Neural cell (in vitro differentiated cells): ENCODE data around the gene SEC14L3. TPM values are rescaled to one million over a fixed set of nuclear protein-coding genes. Genes with fewer than 3 reads are reported as not detected.

ENCODE experiments used
- H2AFZ ChIP-seq: fragments of 200-600, 300-800 bp; sonication (generic), shearing (Covaris generic); 2 replicates; pipeline ENCODE4 v1.6.0; 2014; ENCODE audit warnings: low read depth, mild to moderate bottlenecking, antibody characterized with exemption, low read length, moderate library complexity
- H3F3A ChIP-seq: fragments of 200-600 bp; shearing (Covaris generic); 2 replicates; pipeline ENCODE4 v1.6.1; 2016; ENCODE audit warnings: mild to moderate bottlenecking, moderate library complexity, mixed read lengths, antibody characterized with exemption, low read length; ENCODE audit not compliant: insufficient read depth, poor library complexity, severe bottlenecking
- H3K27ac ChIP-seq: fragments of 200-600, 300-800 bp; sonication (generic), shearing (Covaris generic); 2 replicates; pipeline ENCODE4 v1.5.1; 2014; ENCODE audit warnings: mild to moderate bottlenecking, low read length, moderate library complexity
- H3K27me3 ChIP-seq: fragments of 300-800, 200-600 bp; sonication (generic), shearing (Covaris generic); 2 replicates; pipeline ENCODE4 v1.6.0; 2014; ENCODE audit warnings: mild to moderate bottlenecking, low read depth, low read length, moderate library complexity; ENCODE audit not compliant: insufficient read depth
- H3K36me3 ChIP-seq: fragments of 300-800, 200-600 bp; sonication (generic), shearing (Covaris generic); 2 replicates; pipeline ENCODE4 v1.5.1; 2014; ENCODE audit warnings: mild to moderate bottlenecking, antibody characterized with exemption, low read length, moderate library complexity; ENCODE audit not compliant: insufficient read depth
- H3K4me2 ChIP-seq: fragments of 300-800, 200-600 bp; sonication (generic), shearing (Covaris generic); 2 replicates; pipeline ENCODE4 v1.6.0; 2014; ENCODE audit warnings: mild to moderate bottlenecking, low read length
- H3K4me3 ChIP-seq: fragments of 300-800, 200-600 bp; sonication (generic), shearing (Covaris generic); 2 replicates; pipeline ENCODE4 v1.5.1; 2014; ENCODE audit warnings: mild to moderate bottlenecking, low read length, moderate library complexity
- H3K79me2 ChIP-seq: fragments of 200-600 bp; shearing (Covaris generic); replicated peaks from 2 replicates; pipeline ENCODE4 v1.6.0; 2014; ENCODE audit warnings: mild to moderate bottlenecking, low read length, moderate library complexity; ENCODE audit not compliant: insufficient read depth
- H3K9ac ChIP-seq: fragments of 300-800, 200-600 bp; sonication (generic), shearing (Covaris generic); 2 replicates; pipeline ENCODE4 v1.6.1; 2016; ENCODE audit warnings: mild to moderate bottlenecking, low read length, mixed read lengths
- H3K9me2 ChIP-seq: fragments of 200-600 bp; shearing (Covaris generic); 2 replicates; pipeline ENCODE4 v1.6.1; 2016; ENCODE audit warnings: mild to moderate bottlenecking, low read length, mixed read lengths; ENCODE audit not compliant: insufficient read depth
- H3K9me3 ChIP-seq: fragments of 200-600, 300-800 bp; sonication (generic), shearing (Covaris generic); 2 replicates; pipeline ENCODE4 v1.6.1; 2016; ENCODE audit warnings: mild to moderate bottlenecking, mixed run types, low read length, moderate library complexity, mixed read lengths
- H4K20me1 ChIP-seq: fragments of 200-600 bp; shearing (Covaris generic); 2 replicates; pipeline ENCODE4 v1.6.1; 2016; ENCODE audit warnings: mild to moderate bottlenecking, mixed run types; ENCODE audit not compliant: insufficient read depth
- EP300 ChIP-seq: fragments of 450-650 bp; conservative IDR thresholded peaks from 2 replicates; pipeline ENCODE4 v1.6.1; 2014; ENCODE audit warnings: antibody characterized with exemption, mild to moderate bottlenecking, moderate library complexity; ENCODE audit not compliant: poor library complexity, severe bottlenecking
- EZH2 ChIP-seq: fragments of 200-600, 300-800 bp; shearing (Covaris generic), sonication (generic); IDR thresholded peaks from 2 replicates; pipeline ENCODE4 v1.6.1; 2014; ENCODE audit warnings: antibody characterized with exemption, low read length, borderline replicate concordance, mild to moderate bottlenecking; ENCODE audit not compliant: insufficient read depth, poor library complexity, severe bottlenecking
- MXI1 ChIP-seq: fragments of 450-650 bp; conservative IDR thresholded peaks from 2 replicates; pipeline ENCODE4 v1.6.1; 2014; ENCODE audit warnings: antibody characterized with exemption, mild to moderate bottlenecking; ENCODE audit not compliant: poor library complexity, severe bottlenecking
- POLR2AphosphoS5 ChIP-seq: IDR thresholded peaks from 2 replicates; pipeline ENCODE4 v1.6.1; 2012
- RAD21 ChIP-seq: fragments of 450-650 bp; conservative IDR thresholded peaks from 2 replicates; pipeline ENCODE4 v1.6.1; 2014; ENCODE audit warnings: antibody characterized with exemption, mild to moderate bottlenecking, moderate library complexity
- REST ChIP-seq: IDR thresholded peaks from 2 replicates; pipeline ENCODE4 v1.6.1; 2012; ENCODE audit warnings: borderline replicate concordance
- SMC3 ChIP-seq: fragments of 450-650 bp; conservative IDR thresholded peaks from 2 replicates; pipeline ENCODE4 v1.6.1; 2014; ENCODE audit warnings: antibody characterized with exemption, mild to moderate bottlenecking, moderate library complexity; ENCODE audit not compliant: poor library complexity
- TAF1 ChIP-seq: IDR thresholded peaks from 2 replicates; pipeline ENCODE4 v1.6.1; 2012; ENCODE audit warnings: low read depth
- polyA plus RNA-seq: library from polyadenylated mRNA; depleted of rRNA; stranded (reverse); fragments of >200 nt; gene quantifications from 2 replicates; pipeline ENCODE4 v1.2.3, GENCODE V29; 2014
- TF ChIP-seq, protein P1 (sequence below): fragments of 450-650 bp; IDR thresholded peaks from 2 replicates; pipeline ENCODE4 v1.5.1; 2014; ENCODE audit warnings: antibody characterized with exemption, mild to moderate bottlenecking, moderate library complexity; ENCODE audit not compliant: poor library complexity, severe bottlenecking

SEC14L3 gene
- polyA plus RNA-seq, 1 donor from 2014 or later: not detected

- Histone ChIP-seq H3K27ac (peak overlapping the region; percentile 93), H3K9me2 (no peaks in the 10 kb centered on the region), H2AFZ (no peak overlapping the region), H3K4me2 (peak overlapping the region; percentile 15), H3F3A (no peaks in the 10 kb centered on the region), H4K20me1 (no peaks in the 10 kb centered on the region), H3K9me3 (no peaks in the 10 kb centered on the region), H3K36me3 (no peaks in the 10 kb centered on the region), H3K9ac (peak overlapping the region; percentile 89), H3K4me3 (peak overlapping the region; percentile 83), H3K79me2 (no peaks in the 10 kb centered on the region), H3K27me3 (no peaks in the 10 kb centered on the region)
- no peak for TF ChIP-seq EZH2
- TF ChIP-seq REST: peak; percentile 8
- TF ChIP-seq, protein P1, sequence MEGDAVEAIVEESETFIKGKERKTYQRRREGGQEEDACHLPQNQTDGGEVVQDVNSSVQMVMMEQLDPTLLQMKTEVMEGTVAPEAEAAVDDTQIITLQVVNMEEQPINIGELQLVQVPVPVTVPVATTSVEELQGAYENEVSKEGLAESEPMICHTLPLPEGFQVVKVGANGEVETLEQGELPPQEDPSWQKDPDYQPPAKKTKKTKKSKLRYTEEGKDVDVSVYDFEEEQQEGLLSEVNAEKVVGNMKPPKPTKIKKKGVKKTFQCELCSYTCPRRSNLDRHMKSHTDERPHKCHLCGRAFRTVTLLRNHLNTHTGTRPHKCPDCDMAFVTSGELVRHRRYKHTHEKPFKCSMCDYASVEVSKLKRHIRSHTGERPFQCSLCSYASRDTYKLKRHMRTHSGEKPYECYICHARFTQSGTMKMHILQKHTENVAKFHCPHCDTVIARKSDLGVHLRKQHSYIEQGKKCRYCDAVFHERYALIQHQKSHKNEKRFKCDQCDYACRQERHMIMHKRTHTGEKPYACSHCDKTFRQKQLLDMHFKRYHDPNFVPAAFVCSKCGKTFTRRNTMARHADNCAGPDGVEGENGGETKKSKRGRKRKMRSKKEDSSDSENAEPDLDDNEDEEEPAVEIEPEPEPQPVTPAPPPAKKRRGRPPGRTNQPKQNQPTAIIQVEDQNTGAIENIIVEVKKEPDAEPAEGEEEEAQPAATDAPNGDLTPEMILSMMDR: no peak
- TF ChIP-seq TAF1: no peak
- TF ChIP-seq SMC3: peak; percentile 46
- peak; percentile 34 for TF ChIP-seq POLR2AphosphoS5
- peak; percentile 18 for TF ChIP-seq RAD21
- TF ChIP-seq EP300: peak; percentile 74
- peak; percentile 68 for TF ChIP-seq MXI1
Measured at GRCh38 chr22:30423959-30424533, 47.8 kb downstream of the SEC14L3 start.

DNA sequence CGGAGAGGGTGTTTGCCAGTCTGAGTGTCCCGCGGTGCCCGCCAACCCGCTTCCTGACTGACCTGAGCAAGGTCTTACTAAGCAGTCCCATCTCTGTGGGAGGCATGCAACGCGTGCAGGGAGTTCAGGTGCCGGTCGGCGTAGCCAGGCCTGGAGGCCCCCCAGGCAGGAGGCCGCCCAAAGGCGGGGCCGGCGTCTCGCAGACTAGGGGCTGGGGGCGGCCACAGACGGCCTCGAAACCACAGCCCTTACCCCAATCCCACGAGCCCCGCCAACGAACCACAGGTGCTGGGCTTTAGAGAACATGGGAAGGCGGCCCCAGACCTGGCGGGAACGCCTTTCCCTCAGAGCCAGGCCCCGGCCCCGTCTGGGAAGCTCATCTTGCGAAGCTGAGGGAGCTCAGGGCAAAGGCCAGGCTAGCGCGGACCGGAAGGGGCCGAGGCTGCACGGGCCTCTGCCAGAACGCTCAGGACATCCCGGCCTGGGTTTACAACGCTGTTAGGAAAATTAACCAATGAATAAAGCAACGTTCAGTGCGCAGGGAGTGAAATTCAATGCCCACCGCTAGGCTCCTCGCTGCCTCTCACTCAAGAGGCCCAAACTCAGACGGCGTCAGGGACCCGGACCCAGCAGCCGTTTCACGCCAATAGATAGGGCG lies 48.4 kb downstream of the SEC14L3 start:
- Histone ChIP-seq H3K9ac (peak overlapping the region; percentile 89), H3K27me3 (no peaks in the 10 kb centered on the region), H3K27ac (peak overlapping the region; percentile 93), H3K4me3 (peak overlapping the region; percentile 83), H3F3A (no peaks in the 10 kb centered on the region), H2AFZ (peak overlapping the region; percentile 18), H3K9me2 (no peaks in the 10 kb centered on the region), H3K9me3 (no peaks in the 10 kb centered on the region), H3K79me2 (no peaks in the 10 kb centered on the region), H4K20me1 (no peaks in the 10 kb centered on the region), H3K36me3 (no peaks in the 10 kb centered on the region), H3K4me2 (peak overlapping the region; percentile 85)
- TF ChIP-seq, protein P1: peak; percentile 52
- TF ChIP-seq EP300 (no peak), RAD21 (peak; percentile 46), EZH2 (no peak), TAF1 (peak; percentile 92), SMC3 (peak; percentile 52), POLR2AphosphoS5 (peak; percentile 93), MXI1 (no peak), REST (peak; percentile 91)
